SKM-1 treated with dmso at 0.1 percent for 144 hours (cell line): Measurements from ENCODE around the gene TMEM235.

Source experiments
- DNase-seq: peaks from one replicate; lab custom pipeline; 2025; ENCODE audit not compliant: unreplicated experiment; lab: John Stamatoyannopoulos, UW

TMEM235 gene

DNA sequence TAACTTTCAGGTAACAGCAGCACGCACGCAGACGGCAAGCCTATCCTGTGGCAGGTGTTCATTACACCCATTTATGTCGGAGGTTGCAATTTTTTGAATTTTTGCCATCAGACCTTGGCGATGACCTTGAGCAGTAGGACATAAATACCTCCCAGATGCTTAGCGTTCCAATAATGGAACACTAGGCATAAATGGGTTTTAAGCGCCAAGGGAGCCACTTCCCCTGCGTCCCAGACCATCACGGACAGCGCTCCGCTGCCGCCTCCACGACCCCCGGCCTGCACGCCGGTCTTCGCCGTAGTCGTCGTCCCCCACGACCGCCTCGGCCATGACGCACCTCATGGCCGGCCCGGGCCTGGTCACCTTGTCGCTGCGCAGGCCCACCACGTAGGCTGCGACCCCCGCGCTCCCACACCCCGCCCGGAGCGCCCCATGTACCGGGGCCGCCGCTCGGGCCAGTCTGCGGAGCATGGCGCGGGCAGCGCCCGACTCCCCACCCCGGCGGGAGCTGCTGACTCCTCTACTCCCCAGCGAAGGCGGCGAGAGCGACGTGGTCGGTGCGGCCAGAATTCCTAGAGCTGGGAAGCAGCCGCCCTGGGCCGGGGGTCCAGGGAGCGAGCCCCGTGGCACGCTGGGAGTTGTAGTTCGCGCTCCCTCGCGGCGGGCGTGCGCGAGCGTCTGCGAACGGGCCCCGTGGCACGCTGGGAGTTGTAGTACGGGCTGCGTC lies 22.7 kb downstream of the TMEM235 start:
- DNase-seq, result peak; percentile 73

- no peak for DNase-seq
These were observed 23.7 kb downstream of the TMEM235 start for GRCh38 chr17:78255029-78255656.

DNA sequence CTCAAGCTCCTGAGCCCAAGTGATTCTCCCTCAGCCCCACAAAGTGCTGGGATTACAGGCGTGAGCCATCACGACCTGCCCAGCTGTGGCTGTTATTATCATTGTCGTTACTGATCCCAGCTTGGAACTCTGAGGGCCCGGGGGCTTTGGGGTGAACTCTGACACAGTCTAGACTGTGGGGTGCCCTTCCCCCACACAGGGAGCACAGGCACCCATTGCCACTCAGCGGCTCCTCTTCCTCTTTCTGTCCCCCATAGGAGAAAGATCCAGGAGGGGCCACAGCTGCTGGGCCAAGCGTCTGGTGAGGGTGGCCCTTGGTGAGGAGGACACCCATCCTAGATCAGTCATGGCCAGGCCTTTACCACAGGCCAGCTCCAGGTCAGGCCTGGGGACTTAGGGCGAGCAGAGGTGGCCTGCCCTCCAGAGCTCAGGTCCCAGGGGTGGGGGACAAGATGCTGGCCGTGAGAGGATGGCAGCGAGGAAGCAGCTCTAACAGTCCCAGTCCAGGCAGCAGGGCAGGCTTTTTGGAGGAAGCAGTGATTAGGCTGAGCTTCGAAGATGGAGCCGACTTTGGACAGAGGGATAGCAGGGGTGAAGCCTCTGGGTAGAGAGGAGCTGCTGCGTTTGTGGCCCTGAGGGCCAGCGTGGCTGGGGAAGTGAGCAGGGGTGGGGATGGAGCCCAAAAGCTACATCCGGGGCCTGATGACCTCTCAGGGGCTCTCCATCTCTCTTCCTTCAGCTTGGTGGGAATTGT lies 24.7 kb downstream of the TMEM235 start:
- peak; percentile 18 for DNase-seq

GRCh38 chr17:78256707-78257591 lies 25.5 kb downstream of the TMEM235 start:
- DNase-seq, result no peak

GRCh38 chr17:78257810-78258322 lies 26.4 kb downstream of the TMEM235 start:
- peak; percentile 59 for DNase-seq

DNA sequence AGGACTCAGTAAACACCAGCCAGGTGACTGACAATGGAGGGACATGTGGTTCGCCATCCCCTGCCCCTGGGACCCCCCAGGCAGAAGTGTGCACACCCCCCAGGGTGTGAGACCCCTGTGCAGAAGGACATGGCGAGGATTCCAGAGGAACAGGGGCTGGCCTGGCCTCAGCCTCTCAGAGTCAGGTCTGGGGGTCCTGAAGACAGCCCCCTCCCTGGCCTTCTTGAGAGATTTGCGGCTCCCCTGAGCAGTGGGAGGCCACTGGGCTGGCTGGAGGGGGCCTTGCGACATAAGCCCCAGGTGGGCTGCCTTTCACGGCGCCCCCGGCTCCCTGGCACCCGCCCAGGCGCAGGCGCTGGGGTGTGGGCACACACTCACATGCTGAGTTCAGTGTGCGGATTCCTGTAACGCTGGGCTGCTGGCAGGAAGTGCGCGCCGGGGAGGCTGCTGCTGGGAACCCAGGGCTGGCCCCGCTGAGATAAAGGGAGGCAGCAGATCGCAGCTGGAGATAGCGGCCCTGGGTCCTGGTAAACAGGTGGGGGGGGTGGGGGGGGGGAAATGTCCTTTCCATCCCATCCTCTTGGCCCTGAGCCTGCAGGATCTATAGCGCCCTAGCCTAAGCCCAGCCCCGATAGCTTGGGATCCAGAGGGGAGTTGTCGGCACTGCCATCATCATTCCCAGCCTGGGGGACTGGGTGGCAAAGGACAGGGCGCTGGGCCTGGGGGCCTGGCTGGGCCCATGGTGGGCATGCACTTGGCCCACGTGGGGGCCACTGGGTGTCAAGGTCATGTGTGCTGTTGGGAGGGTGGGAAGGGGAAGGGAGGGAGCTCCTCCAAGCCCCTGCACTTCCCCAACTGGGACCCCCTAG lies 27.1 kb downstream of the TMEM235 start:
- peak; percentile 31 for DNase-seq

GRCh38 chr17:78259192-78259554 lies 27.7 kb downstream of the TMEM235 start:
- no peak for DNase-seq

DNA sequence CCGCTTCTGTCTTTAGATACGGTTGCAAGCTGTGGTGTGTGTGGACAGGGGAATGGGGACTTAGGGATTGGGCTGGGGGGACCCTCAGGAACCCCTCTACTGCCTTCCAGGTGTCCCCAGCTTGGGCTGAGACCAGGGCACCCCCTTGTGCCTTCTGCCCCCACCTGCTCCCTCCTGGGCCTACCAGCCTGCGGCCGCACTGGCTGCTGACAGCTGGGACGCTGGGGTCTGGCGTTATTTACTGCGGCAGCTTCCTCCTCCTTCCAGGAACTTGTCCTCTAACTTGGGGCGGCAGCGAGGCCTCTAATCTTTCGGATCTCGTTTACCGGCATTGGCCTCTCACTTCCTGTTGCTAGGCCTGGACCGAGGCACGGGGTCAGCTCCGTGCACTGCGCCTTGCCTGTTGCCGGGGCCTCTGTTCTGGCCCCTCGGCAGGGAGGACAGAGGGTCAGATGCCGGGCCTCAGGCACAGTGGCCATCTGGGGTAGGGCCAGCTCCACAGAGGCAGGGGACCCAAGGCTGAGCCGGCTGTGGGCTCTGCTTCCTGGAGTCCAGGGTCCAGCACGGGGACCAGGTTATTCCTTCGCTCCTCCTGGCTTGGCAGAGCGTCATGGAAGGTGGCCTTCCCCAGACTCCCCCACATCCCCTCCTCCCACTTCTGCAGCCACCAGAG lies 31.8 kb downstream of the TMEM235 start:
- no peak for DNase-seq

DNA sequence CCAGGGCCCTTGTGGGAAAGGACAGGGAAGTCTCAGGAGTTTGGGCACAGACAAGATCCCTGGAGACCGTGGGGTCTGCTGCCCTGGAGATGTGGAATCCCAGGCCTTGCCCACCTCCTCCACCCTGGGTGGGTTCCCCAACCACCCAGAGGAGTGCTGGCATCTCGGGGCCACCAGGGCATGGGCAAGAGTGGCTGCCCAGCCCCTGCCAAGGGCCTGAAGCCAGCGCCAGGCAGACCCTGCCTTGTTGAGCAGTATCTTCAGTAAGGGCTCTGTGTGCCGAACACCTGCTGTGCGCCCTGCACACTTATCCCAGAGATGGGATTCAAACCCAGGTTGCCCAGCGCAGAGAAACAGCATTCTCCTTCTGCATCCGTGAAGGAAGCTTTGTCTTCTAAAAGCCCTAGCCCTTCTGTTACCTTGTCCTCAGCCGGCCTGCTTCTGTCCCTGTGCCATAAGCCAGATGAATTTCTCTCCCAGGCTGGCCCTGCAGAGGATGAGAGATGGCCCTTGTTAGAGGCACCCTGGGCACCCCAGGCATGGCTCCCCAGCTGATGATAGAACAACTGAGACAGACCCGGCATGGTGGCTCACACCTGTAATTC lies 32.4 kb downstream of the TMEM235 start:
- no peak for DNase-seq

DNA sequence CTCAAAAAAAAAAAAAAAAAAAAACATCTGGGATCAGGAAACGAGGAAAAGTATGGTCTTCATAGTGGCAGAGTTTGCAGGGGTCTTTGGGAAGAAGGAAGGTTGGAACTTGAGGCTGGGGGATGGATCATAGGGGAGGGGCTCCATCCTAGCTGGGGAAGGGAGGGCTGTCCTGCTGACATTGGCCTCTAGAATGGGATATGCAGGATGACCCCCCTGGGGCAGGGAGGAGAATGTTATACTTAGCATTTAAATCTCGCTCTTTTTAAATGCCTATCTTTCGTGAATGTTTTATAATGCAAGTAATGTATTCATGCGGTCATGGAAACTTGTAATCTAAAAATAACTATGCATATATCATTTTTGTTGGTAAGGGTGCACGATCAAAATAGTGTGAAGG lies 33.2 kb downstream of the TMEM235 start:
- DNase-seq, result no peak

GRCh38 chr17:78265121-78265520 lies 33.7 kb downstream of the TMEM235 start:
- DNase-seq, result no peak

DNA sequence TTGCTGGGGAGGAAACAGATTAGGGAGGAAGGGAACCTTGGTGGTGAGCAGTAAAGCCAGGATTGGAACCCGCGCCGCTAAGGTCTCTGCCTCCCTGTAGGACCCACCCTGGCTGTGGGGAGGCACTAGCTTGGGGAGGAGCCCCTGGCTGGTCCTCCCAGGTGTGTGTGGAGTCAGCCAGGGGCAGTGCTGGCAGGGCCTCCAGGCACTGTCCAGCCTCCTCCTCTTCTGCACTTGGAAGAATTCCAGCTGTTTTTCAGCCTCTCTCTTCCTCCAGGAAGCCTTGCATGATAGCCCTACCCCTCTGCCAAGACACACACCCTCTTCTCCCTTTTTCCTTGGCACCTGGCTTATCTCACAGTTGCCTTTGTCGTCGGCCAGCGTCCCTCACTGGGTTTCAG lies 34.8 kb downstream of the TMEM235 start:
- no peak for DNase-seq

GRCh38 chr17:78266771-78267170 lies 35.3 kb downstream of the TMEM235 start:
- no peak for DNase-seq

DNA sequence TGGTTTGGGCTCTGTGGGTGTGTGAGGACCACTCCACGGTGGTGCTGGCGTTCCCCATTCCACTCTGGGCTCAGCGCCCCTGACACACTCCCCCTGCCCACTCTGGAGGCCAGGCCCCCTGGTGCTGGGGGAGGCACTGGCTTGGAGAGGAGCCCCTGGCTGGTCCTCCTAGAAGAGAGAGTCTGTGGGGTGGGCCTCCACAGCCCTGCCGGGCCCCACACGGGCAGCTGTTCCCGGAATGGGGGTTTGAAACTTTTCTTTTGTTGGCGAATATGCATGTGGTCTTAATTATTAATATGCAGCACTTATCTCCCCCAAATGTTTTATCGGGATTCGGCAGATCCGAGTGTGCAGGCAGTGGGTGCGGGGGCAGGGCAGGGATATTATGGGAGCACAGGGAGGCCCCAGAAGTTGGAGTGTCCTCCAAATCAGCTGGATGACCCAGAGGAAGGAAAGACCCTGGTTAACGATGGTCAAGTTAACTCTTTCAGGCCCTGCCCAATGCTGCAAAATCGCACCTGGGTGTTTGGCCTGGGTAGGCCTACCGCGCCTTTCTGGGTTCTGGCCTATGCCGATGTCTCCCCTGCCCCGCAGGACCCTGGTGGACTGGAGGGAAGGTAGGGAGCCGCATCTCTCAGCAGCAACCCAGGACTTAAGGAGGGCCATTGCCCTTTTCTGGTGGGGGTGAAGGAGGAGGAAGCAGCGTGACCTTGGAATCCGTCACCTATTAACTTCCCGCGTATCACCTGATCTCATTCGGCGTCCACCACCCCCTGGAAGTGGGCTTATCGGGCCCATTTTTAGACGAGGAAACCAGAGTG lies 36.0 kb downstream of the TMEM235 start:
- DNase-seq, result no peak

- DNase-seq, result no peak
These were observed 36.9 kb downstream of the TMEM235 start for GRCh38 chr17:78268191-78268874.

GRCh38 chr17:78268951-78269905 lies 37.8 kb downstream of the TMEM235 start:
- DNase-seq, result no peak
